HCT116 (cell line): ENCODE results near the gene KRTAP10-10. TPM values are rescaled to one million over a fixed set of nuclear protein-coding genes. Genes with fewer than 3 reads are reported as not detected.

Experiments used
- ATAC-seq: fragments of 200-7000 bp; cut with Tn5 transposase; 2 replicates; pipeline ENCODE4 v1.9.1; 2020; ENCODE audit warnings: mild to moderate bottlenecking, moderate library complexity
- BruUV-seq: library from RNA; stranded (reverse); fragments of 400-500 nt; replicated peaks from 2 replicates; lab custom pipeline; 2021; lab: Mats Ljungman, UMichigan
- CTCF ChIA-PET: fragments of 300-600 bp; sonication (Branson Sonifier 250); formaldehyde crosslinking; loops from one replicate; lab custom pipeline; 2021; ENCODE audit warnings: antibody characterized with exemption; lab: Charles Lee
- POLR2A ChIA-PET: fragments of 300-600, 350-600 bp; sonication (Branson Sonifier 250); formaldehyde crosslinking; loops from one replicate; lab custom pipeline; 2021; ENCODE audit warnings: antibody characterized with exemption; lab: Charles Lee
- RAD21 ChIA-PET, 2 experiments: fragments of 300-600 bp; sonication (Branson Sonifier 250); formaldehyde crosslinking; loops; one replicate each; lab custom pipeline; 2023; ENCODE audit warnings: low total read pairs in 2 of 2; ENCODE audit not compliant: uncharacterized antibody in 2 of 2, unreplicated experiment in 2 of 2, low non-redundant PET in 1 of 2; lab: Charles Lee
- DNase-seq: peaks from one replicate; pipeline ENCODE4 v3.0.0-alpha.2; 2010; ENCODE audit warnings: low read depth, low spot score
- H2AFZ ChIP-seq: fragments of 200-600 bp; shearing (Covaris generic), sonication (generic); 2 replicates; pipeline ENCODE4 v1.6.1; 2017; ENCODE audit warnings: low read depth, mixed run types, mixed read lengths, antibody characterized with exemption, low read length; ENCODE audit not compliant: poor library complexity, severe bottlenecking
- H3K27ac ChIP-seq: 2 replicates; pipeline ENCODE4 v1.5.1; 2012; ENCODE audit warnings: low read depth, low read length
- H3K27me3 ChIP-seq: fragments of 200-600 bp; sonication (generic); 2 replicates; pipeline ENCODE4 v1.6.1; 2016; ENCODE audit warnings: mixed run types, low read length, mixed read lengths; ENCODE audit not compliant: insufficient read depth
- H3K36me3 ChIP-seq, 2 experiments: fragments of 200-500 bp in 1 of 2; fragments of 200-600 bp in 1 of 2; sonication (Bioruptor generic) in 1 of 2; sonication (generic) in 1 of 2; 2 replicates each; pipeline versions ENCODE4 v1.5.1 to v1.6.1; 2014 to 2016; ENCODE audit warnings: low read length in 2 of 2, inconsistent platforms in 1 of 2, mixed read lengths in 1 of 2, mixed run types in 1 of 2; ENCODE audit not compliant: insufficient read depth in 2 of 2, control insufficient read depth in 1 of 2
- H3K4me1 ChIP-seq, 2 experiments: fragments of 200-600 bp in 1 of 2; sonication (generic) in 1 of 2; 2 replicates each; pipeline versions ENCODE4 v1.5.1 to v1.6.1; 2012 to 2017; ENCODE audit warnings: low read length in 2 of 2, inconsistent platforms in 1 of 2, mild to moderate bottlenecking in 1 of 2, mixed read lengths in 1 of 2, mixed run types in 1 of 2, moderate library complexity in 1 of 2; ENCODE audit not compliant: insufficient read depth in 2 of 2, control insufficient read depth in 1 of 2
- H3K4me2 ChIP-seq: fragments of 200-600 bp; sonication (generic); 2 replicates; pipeline ENCODE4 v1.6.1; 2017; ENCODE audit warnings: mixed run types, low read length, mixed read lengths
- H3K4me3 ChIP-seq, 2 experiments: fragments of 200-600 bp in 1 of 2; sonication (generic) in 1 of 2; replicated peaks in 1 of 2; 2 replicates each; pipeline ENCODE4 v1.5.1; 2011 to 2016; ENCODE audit warnings: low read length in 2 of 2, control low read depth in 1 of 2, low read depth in 1 of 2, mild to moderate bottlenecking in 1 of 2, mixed read lengths in 1 of 2, mixed run types in 1 of 2
- H3K79me2 ChIP-seq: fragments of 200-600 bp; sonication (generic); 2 replicates; pipeline ENCODE4 v1.6.1; 2017; ENCODE audit warnings: mild to moderate bottlenecking, mixed run types, low read length, moderate library complexity, mixed read lengths; ENCODE audit not compliant: insufficient read depth
- H3K9ac ChIP-seq: fragments of 200-600 bp; sonication (generic); 2 replicates; pipeline ENCODE4 v1.6.1; 2016; ENCODE audit warnings: low read length, mixed read lengths
- H3K9me2 ChIP-seq: fragments of 200-600 bp; sonication (generic), shearing (Covaris generic); 2 replicates; pipeline ENCODE4 v1.6.1; 2017; ENCODE audit warnings: mixed run types, mild to moderate bottlenecking, moderate library complexity; ENCODE audit not compliant: insufficient read depth
- H3K9me3 ChIP-seq, 2 experiments: fragments of 200-500 bp in 1 of 2; fragments of 200-600 bp in 1 of 2; sonication (Bioruptor generic) in 1 of 2; sonication (generic) in 1 of 2; 2 replicates each; pipeline ENCODE4 v1.6.1; 2014 to 2017; ENCODE audit warnings: low read length in 2 of 2, mixed read lengths in 2 of 2, inconsistent platforms in 1 of 2, low read depth in 1 of 2, mild to moderate bottlenecking in 1 of 2, mixed run types in 1 of 2, moderate library complexity in 1 of 2; ENCODE audit not compliant: control insufficient read depth in 1 of 2, insufficient read depth in 1 of 2
- H4K20me1 ChIP-seq: fragments of 200-600 bp; sonication (generic), shearing (Covaris generic); 2 replicates; pipeline ENCODE4 v1.6.1; 2017; ENCODE audit warnings: mixed run types, mild to moderate bottlenecking, moderate library complexity; ENCODE audit not compliant: insufficient read depth
- CBX3 ChIP-seq: IDR thresholded peaks from 2 replicates; pipeline ENCODE4 v1.6.1; 2012; ENCODE audit warnings: low read depth
- CEBPB ChIP-seq: IDR thresholded peaks from 2 replicates; pipeline ENCODE4 v1.6.1; 2012; ENCODE audit warnings: low read depth
- EGR1 ChIP-seq: IDR thresholded peaks from 2 replicates; pipeline ENCODE4 v1.6.1; 2012; ENCODE audit warnings: low read depth
- FOSL1 ChIP-seq: IDR thresholded peaks from 2 replicates; pipeline ENCODE4 v1.6.1; 2012; ENCODE audit warnings: low read depth
- POLR2A ChIP-seq: IDR thresholded peaks from 2 replicates; pipeline ENCODE4 v1.7.0; 2011; ENCODE audit warnings: borderline replicate concordance; ENCODE audit not compliant: insufficient read depth, insufficient read length; ENCODE audit errors: extremely low read depth
- POLR2AphosphoS5 ChIP-seq: IDR thresholded peaks from 2 replicates; pipeline ENCODE4 v1.6.1; 2011; ENCODE audit warnings: mild to moderate bottlenecking, low read depth, low read length, moderate library complexity
- TCF7L2 ChIP-seq: IDR thresholded peaks from 2 replicates; pipeline ENCODE4 v1.7.0; 2011; ENCODE audit warnings: borderline replicate concordance, inconsistent platforms; ENCODE audit not compliant: insufficient read depth, insufficient read length; ENCODE audit errors: extremely low read depth
- ZFX ChIP-seq: fragments of 450-650 bp; IDR thresholded peaks from 2 replicates; pipeline ENCODE4 v1.6.1; 2017
- ZNF274 ChIP-seq: fragments of 200-500 bp; sonication (Bioruptor generic); IDR thresholded peaks from 2 replicates; pipeline ENCODE4 v1.6.1; 2014; ENCODE audit warnings: mild to moderate bottlenecking, low read depth, low read length, inconsistent platforms
- intact Hi-C: fragments of 100-400 bp; cut with micrococcal nuclease; formaldehyde crosslinking; loops from 2 replicates; pipeline ENCODE4 v1.10.0; 2022
- total RNA-seq: library from RNA; stranded (reverse); gene quantifications from one replicate; pipeline ENCODE4 v1.2.1, GENCODE V29; 2021; ENCODE audit not compliant: unreplicated experiment
- TF ChIP-seq, protein P1 (sequence below), 3 experiments: fragments of 200-600 bp in 1 of 3; sonication (generic) in 1 of 3; IDR thresholded peaks in 2 of 3; conservative IDR thresholded peaks in 1 of 3; 2 replicates each; pipeline ENCODE4 v1.5.1; 2012 to 2017; ENCODE audit warnings: low read depth in 2 of 3, low read length in 2 of 3, antibody characterized with exemption in 1 of 3, borderline replicate concordance in 1 of 3, control low read depth in 1 of 3, mild to moderate bottlenecking in 1 of 3, mixed read lengths in 1 of 3, mixed run types in 1 of 3, moderate library complexity in 1 of 3; ENCODE audit not compliant: insufficient read depth in 1 of 3

KRTAP10-10 gene
- total RNA-seq, 1 experiment from 2014 or later: not detected

DNA sequence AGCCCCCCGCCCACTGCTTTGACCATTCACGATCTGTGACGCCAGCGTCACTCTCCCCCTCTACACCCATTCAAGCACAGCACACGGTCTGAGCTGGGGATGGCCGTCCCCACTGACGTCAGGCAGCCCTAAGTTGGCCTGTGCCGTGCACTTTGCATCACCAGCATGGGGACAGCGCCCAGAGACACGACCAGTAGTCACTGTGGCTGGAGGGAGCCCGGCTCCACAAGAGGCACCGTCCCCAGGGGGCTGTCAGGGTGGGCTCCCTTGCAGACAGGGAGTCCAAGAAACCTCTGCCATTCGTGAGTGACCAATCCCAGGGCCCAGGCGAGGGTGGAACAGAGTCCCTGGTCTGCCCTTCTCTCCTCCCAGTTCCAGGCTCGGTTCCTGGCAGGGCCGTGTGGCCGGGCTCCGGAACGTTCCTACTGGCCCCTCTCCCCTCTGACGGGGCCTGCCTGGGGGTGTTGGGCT is 23.0 kb upstream of the KRTAP10-10 start:
- H4K20me1 ChIP-seq: no peaks in the 10 kb centered on the region
- no peaks in the 10 kb centered on the region for H3K4me1 ChIP-seq
- ATAC-seq: no peak
- H2AFZ ChIP-seq: no peak overlapping the region
- H3K9me3 ChIP-seq: peaks cover 3 to 5% of the 10 kb centered on the region in 2 experiments; a peak in 2 of 4 replicates
- no peak overlapping the region for H3K4me2 ChIP-seq
- H3K27ac ChIP-seq: no peak overlapping the region
- H3K36me3 ChIP-seq: no peaks in the 10 kb centered on the region
- TF ChIP-seq CBX3: no peak
- TF ChIP-seq ZNF274: no peak
- TF ChIP-seq TCF7L2: no peak
- no peak for TF ChIP-seq FOSL1
- TF ChIP-seq, protein P1, sequence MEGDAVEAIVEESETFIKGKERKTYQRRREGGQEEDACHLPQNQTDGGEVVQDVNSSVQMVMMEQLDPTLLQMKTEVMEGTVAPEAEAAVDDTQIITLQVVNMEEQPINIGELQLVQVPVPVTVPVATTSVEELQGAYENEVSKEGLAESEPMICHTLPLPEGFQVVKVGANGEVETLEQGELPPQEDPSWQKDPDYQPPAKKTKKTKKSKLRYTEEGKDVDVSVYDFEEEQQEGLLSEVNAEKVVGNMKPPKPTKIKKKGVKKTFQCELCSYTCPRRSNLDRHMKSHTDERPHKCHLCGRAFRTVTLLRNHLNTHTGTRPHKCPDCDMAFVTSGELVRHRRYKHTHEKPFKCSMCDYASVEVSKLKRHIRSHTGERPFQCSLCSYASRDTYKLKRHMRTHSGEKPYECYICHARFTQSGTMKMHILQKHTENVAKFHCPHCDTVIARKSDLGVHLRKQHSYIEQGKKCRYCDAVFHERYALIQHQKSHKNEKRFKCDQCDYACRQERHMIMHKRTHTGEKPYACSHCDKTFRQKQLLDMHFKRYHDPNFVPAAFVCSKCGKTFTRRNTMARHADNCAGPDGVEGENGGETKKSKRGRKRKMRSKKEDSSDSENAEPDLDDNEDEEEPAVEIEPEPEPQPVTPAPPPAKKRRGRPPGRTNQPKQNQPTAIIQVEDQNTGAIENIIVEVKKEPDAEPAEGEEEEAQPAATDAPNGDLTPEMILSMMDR (IDR thresholded peaks at IDR 0.05 in 2 of 3, conservative IDR thresholded peaks at IDR 0.05 in 1 of 3; ENCODE audit: borderline replicate concordance in 1 of 3, insufficient read depth in 1 of 3, low read depth in 2 of 3, low read length in 2 of 3): no peak
- TF ChIP-seq ZFX: no peak
- no peak for TF ChIP-seq POLR2AphosphoS5
- TF ChIP-seq POLR2A: no peak
- no peaks in the 10 kb centered on the region for H3K9me2 ChIP-seq
- POLR2A ChIA-PET: no interaction called here
- no TSS peak for BruUV-seq
- CTCF ChIA-PET: no interaction called here
- RAD21 ChIA-PET: no interaction called here
- no peaks in the 10 kb centered on the region for H3K79me2 ChIP-seq
- no peaks in the 10 kb centered on the region for H3K27me3 ChIP-seq
- intact Hi-C loops: no loop called here
- DNase-seq: no peak
- no peak overlapping the region for H3K4me3 ChIP-seq
- H3K9ac ChIP-seq: no peak overlapping the region

DNA sequence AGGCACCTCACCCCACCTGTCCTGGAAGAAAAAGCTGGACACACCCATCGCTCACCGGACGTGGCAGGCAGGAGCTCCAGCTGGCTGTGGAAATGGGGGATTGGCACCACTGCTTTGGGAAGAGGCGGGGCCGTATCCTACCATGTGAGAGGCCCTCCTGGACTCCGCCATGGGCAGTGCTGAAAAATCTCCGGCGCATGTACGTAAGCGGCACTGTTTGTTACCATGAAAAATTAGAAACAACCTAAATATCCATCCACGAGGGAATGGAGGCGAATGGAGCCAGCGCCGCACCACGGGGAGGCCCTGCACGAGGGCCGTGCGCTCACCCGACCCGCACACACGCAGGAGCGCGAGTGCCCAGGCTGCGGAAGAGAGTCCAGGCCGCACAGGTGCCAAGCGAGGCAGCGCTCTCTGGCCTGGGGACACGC is 22.2 kb upstream of the KRTAP10-10 start:
- Histone ChIP-seq H2AFZ (no peak overlapping the region), H3K36me3 (no peaks in the 10 kb centered on the region), H3K9me2 (no peaks in the 10 kb centered on the region), H4K20me1 (no peaks in the 10 kb centered on the region), H3K79me2 (no peaks in the 10 kb centered on the region)
- BruUV-seq: no TSS peak
- DNase-seq: no peak
- intact Hi-C loops: no loop called here
- CTCF ChIA-PET: interaction anchor here (0.7 kb wide), 1 partner anchor 186 kb away, joined by 3 read pairs; the partner anchor contains the start of gene UBE2G2
- POLR2A ChIA-PET: no interaction called here
- RAD21 ChIA-PET: no interaction called here
- TF ChIP-seq CEBPB (no peak), EGR1 (no peak)
- TF ChIP-seq, all 23 proteins: peak for 0
- H3K4me2 ChIP-seq: no peak overlapping the region
- H3K4me1 ChIP-seq: no peaks in the 10 kb centered on the region
- ATAC-seq: no peak
- H3K9me3 ChIP-seq: peaks cover 1 to 9% of the 10 kb centered on the region in 2 experiments; a peak in 3 of 4 replicates
- no peak overlapping the region for H3K27ac ChIP-seq
- no peaks in the 10 kb centered on the region for H3K27me3 ChIP-seq
- no peak overlapping the region for H3K9ac ChIP-seq
- H3K4me3 ChIP-seq: no peak overlapping the region
